ENCODE results near the gene SLC23A2.

- TF ChIP-seq, protein P1, sequence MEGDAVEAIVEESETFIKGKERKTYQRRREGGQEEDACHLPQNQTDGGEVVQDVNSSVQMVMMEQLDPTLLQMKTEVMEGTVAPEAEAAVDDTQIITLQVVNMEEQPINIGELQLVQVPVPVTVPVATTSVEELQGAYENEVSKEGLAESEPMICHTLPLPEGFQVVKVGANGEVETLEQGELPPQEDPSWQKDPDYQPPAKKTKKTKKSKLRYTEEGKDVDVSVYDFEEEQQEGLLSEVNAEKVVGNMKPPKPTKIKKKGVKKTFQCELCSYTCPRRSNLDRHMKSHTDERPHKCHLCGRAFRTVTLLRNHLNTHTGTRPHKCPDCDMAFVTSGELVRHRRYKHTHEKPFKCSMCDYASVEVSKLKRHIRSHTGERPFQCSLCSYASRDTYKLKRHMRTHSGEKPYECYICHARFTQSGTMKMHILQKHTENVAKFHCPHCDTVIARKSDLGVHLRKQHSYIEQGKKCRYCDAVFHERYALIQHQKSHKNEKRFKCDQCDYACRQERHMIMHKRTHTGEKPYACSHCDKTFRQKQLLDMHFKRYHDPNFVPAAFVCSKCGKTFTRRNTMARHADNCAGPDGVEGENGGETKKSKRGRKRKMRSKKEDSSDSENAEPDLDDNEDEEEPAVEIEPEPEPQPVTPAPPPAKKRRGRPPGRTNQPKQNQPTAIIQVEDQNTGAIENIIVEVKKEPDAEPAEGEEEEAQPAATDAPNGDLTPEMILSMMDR (IDR thresholded peaks at IDR 0.05) = no peak
- TF ChIP-seq POLR2A (IDR thresholded peaks at IDR 0.05) = no peak
Measured at GRCh38 chr20:4926531-4927156, 74.7 kb downstream of the SLC23A2 start.
